OCI-LY1 (cell line): Measurements from ENCODE around the gene CEP112.

Experiments
- H2AFZ ChIP-seq: fragments of 200-600 bp; sonication (generic), shearing (Covaris generic); 2 replicates; pipeline ENCODE4 v1.6.0; 2014; ENCODE audit warnings: antibody characterized with exemption, mild to moderate bottlenecking, low read length
- H3F3A ChIP-seq: fragments of 200-600 bp; sonication (generic), shearing (Covaris generic); 2 replicates; pipeline ENCODE4 v1.6.0; 2014; ENCODE audit warnings: mild to moderate bottlenecking, antibody characterized with exemption, low read length, moderate library complexity; ENCODE audit not compliant: insufficient read depth
- H3K27ac ChIP-seq: fragments of 200-600 bp; sonication (generic); 2 replicates; pipeline ENCODE4 v1.5.1; 2014; ENCODE audit warnings: low read length, mixed run types, mild to moderate bottlenecking, low read depth; ENCODE audit not compliant: poor library complexity, severe bottlenecking
- H3K27me3 ChIP-seq: fragments of 200-600 bp; sonication (generic); 2 replicates; pipeline ENCODE4 v1.6.0; 2014; ENCODE audit warnings: antibody characterized with exemption, mild to moderate bottlenecking, low read length, moderate library complexity; ENCODE audit not compliant: insufficient read depth
- H3K36me3 ChIP-seq: fragments of 200-600 bp; sonication (generic); 2 replicates; pipeline ENCODE4 v1.6.1; 2014; ENCODE audit warnings: mild to moderate bottlenecking, antibody characterized with exemption, low read length, moderate library complexity, mixed read lengths; ENCODE audit not compliant: insufficient read depth
- H3K4me1 ChIP-seq: fragments of 200-600 bp; sonication (generic); 2 replicates; pipeline ENCODE4 v1.5.1; 2014; ENCODE audit warnings: mild to moderate bottlenecking, low read length, moderate library complexity; ENCODE audit not compliant: insufficient read depth, severe bottlenecking
- H3K4me2 ChIP-seq: fragments of 200-600 bp; sonication (generic), shearing (Covaris generic); 2 replicates; pipeline ENCODE4 v1.6.1; 2014; ENCODE audit warnings: low read length
- H3K4me3 ChIP-seq: fragments of 200-600 bp; sonication (generic); 2 replicates; pipeline ENCODE4 v1.5.1; 2014; ENCODE audit warnings: low read length, low read depth, mild to moderate bottlenecking, mixed read lengths; ENCODE audit not compliant: poor library complexity, severe bottlenecking
- H3K79me2 ChIP-seq: fragments of 200-600 bp; shearing (Covaris generic); 2 replicates; pipeline ENCODE4 v1.6.1; 2016; ENCODE audit warnings: mixed run types, low read length, mixed read lengths; ENCODE audit not compliant: insufficient read depth
- H3K9ac ChIP-seq: fragments of 200-600 bp; sonication (generic), shearing (Covaris generic); 2 replicates; pipeline ENCODE4 v1.6.1; 2014; ENCODE audit warnings: mild to moderate bottlenecking, low read length, mixed read lengths
- H3K9me2 ChIP-seq: fragments of 200-600 bp; sonication (generic), shearing (Covaris generic); 2 replicates; pipeline ENCODE4 v1.6.1; 2014; ENCODE audit warnings: low read depth, mild to moderate bottlenecking, low read length, mixed read lengths
- H3K9me3 ChIP-seq: fragments of 200-600 bp; shearing (Covaris generic); 2 replicates; pipeline ENCODE4 v1.6.1; 2014; ENCODE audit warnings: low read length, mixed read lengths
- H4K20me1 ChIP-seq: fragments of 200-600 bp; sonication (generic), shearing (Covaris generic); 2 replicates; pipeline ENCODE4 v1.6.0; 2016; ENCODE audit warnings: mild to moderate bottlenecking, low read length; ENCODE audit not compliant: insufficient read depth
- EZH2 ChIP-seq: fragments of 200-600 bp; sonication (generic), shearing (Covaris generic); IDR thresholded peaks from 2 replicates; pipeline ENCODE4 v1.8.0; 2017; ENCODE audit warnings: borderline replicate concordance, mixed run types, mild to moderate bottlenecking, antibody characterized with exemption, low read length, moderate library complexity, mixed read lengths
- TF ChIP-seq, protein P1 (sequence below): fragments of 200-600 bp; sonication (generic), shearing (Covaris generic); IDR thresholded peaks from 2 replicates; pipeline ENCODE4 v1.5.1; 2017; ENCODE audit warnings: mild to moderate bottlenecking, antibody characterized with exemption, low read length, moderate library complexity, mixed read lengths

The CEP112 gene

DNA sequence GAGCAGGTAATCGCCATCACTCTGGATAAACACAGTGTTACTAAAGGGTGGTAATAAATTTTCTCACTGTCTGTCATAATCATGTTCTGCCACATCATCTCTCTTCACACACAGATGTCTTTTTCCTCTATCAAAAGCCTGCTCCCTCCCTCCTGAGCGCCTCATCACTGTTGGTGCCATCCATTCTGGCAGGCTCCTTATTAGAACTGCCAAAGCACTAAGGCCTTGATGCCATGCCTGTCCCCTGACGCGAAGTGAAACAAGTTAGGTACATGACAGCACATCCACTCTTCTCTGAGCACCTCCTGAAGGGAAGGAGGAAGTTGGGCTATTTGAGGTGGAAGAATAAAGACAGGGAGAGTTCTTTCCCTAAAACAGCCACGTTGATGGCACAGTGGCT lies 592.3 kb downstream of the CEP112 start:
- Histone ChIP-seq H3K36me3 (no peaks in the 10 kb centered on the region), H3K9ac (no peak overlapping the region), H3K79me2 (no peaks in the 10 kb centered on the region), H4K20me1 (no peaks in the 10 kb centered on the region), H3K9me3 (no peaks in the 10 kb centered on the region), H3K4me2 (no peak overlapping the region), H2AFZ (no peak overlapping the region), H3K27me3 (no peaks in the 10 kb centered on the region; the same call in 1 of the 2 replicates), H3K27ac (no peak overlapping the region), H3K4me3 (no peak overlapping the region), H3K9me2 (no peaks in the 10 kb centered on the region), H3F3A (no peaks in the 10 kb centered on the region), H3K4me1 (no peaks in the 10 kb centered on the region)
- no peak for TF ChIP-seq EZH2
- TF ChIP-seq, protein P1, sequence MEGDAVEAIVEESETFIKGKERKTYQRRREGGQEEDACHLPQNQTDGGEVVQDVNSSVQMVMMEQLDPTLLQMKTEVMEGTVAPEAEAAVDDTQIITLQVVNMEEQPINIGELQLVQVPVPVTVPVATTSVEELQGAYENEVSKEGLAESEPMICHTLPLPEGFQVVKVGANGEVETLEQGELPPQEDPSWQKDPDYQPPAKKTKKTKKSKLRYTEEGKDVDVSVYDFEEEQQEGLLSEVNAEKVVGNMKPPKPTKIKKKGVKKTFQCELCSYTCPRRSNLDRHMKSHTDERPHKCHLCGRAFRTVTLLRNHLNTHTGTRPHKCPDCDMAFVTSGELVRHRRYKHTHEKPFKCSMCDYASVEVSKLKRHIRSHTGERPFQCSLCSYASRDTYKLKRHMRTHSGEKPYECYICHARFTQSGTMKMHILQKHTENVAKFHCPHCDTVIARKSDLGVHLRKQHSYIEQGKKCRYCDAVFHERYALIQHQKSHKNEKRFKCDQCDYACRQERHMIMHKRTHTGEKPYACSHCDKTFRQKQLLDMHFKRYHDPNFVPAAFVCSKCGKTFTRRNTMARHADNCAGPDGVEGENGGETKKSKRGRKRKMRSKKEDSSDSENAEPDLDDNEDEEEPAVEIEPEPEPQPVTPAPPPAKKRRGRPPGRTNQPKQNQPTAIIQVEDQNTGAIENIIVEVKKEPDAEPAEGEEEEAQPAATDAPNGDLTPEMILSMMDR = no peak

DNA sequence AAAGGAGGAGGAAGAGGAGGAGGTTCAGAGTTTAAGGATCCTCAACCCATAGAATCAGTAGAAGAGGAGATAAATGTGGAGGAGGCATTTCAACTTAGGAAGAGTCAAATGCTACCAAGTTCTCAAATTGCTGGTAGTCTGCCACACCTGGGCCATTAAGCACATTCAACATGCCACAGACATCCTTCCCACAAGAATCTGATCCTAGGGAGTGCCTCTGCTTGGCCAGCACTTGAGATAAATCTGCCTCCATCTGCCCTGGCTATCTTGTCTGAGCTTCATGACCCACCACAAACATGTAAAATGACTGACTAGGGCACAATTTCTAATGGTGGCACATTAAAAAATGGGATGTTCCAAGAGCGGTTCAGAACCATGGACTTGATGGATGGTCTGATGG lies 593.2 kb downstream of the CEP112 start:
- H3K79me2 ChIP-seq = no peaks in the 10 kb centered on the region
- TF ChIP-seq, protein P1 = no peak
- no peak for TF ChIP-seq EZH2
- H3K9me3 ChIP-seq = no peaks in the 10 kb centered on the region
- no peaks in the 10 kb centered on the region for H4K20me1 ChIP-seq
- no peaks in the 10 kb centered on the region; the same call in 1 of the 2 replicates for H3K27me3 ChIP-seq
- no peak overlapping the region for H3K9ac ChIP-seq
- H2AFZ ChIP-seq = no peak overlapping the region
- no peak overlapping the region for H3K4me3 ChIP-seq
- H3F3A ChIP-seq = no peaks in the 10 kb centered on the region
- no peak overlapping the region for H3K4me2 ChIP-seq
- H3K27ac ChIP-seq = no peak overlapping the region
- H3K4me1 ChIP-seq = no peaks in the 10 kb centered on the region
- no peaks in the 10 kb centered on the region for H3K9me2 ChIP-seq
- no peaks in the 10 kb centered on the region for H3K36me3 ChIP-seq

DNA sequence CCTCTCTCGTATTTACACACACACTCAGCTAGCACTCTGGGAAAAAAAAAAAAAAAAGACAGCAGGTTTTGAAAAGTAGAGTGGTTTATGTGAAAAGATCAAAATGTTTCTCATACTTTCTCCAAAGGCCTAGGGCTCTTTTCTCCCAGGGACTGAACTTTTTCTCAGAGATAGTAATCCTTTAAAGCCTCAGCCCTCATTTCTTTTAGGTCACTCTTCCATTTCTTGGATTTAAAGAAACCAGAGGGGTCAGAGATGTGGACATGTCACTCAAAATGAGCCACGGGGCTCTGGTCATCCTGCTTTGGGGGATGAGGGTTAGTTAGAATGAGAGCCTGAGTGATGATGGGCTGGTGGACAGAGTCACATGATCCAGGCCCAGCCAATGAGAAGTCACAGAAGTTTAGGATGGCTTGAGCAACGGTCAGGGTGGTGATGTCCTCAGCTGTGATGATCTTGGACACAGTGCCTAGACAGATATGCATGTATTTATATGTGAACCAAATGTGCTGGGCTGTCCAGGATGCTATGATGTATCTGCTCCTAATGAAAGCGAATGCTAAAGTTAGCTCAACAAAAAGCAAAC lies 596.8 kb downstream of the CEP112 start:
- Histone ChIP-seq H3K9me2 (no peaks in the 10 kb centered on the region), H3K4me1 (no peaks in the 10 kb centered on the region), H3K36me3 (no peaks in the 10 kb centered on the region), H4K20me1 (no peaks in the 10 kb centered on the region), H3K4me2 (no peak overlapping the region), H3K27me3 (no peaks in the 10 kb centered on the region; the same call in none of the 2 replicates), H3K4me3 (no peak overlapping the region), H3K9ac (no peak overlapping the region), H3K27ac (no peak overlapping the region), H2AFZ (no peak overlapping the region), H3F3A (no peaks in the 10 kb centered on the region), H3K9me3 (no peaks in the 10 kb centered on the region), H3K79me2 (no peaks in the 10 kb centered on the region)
- no peak for TF ChIP-seq EZH2
- TF ChIP-seq, protein P1 = no peak
